ENCODE results near the gene FAS.

- TF ChIP-seq, protein P1, sequence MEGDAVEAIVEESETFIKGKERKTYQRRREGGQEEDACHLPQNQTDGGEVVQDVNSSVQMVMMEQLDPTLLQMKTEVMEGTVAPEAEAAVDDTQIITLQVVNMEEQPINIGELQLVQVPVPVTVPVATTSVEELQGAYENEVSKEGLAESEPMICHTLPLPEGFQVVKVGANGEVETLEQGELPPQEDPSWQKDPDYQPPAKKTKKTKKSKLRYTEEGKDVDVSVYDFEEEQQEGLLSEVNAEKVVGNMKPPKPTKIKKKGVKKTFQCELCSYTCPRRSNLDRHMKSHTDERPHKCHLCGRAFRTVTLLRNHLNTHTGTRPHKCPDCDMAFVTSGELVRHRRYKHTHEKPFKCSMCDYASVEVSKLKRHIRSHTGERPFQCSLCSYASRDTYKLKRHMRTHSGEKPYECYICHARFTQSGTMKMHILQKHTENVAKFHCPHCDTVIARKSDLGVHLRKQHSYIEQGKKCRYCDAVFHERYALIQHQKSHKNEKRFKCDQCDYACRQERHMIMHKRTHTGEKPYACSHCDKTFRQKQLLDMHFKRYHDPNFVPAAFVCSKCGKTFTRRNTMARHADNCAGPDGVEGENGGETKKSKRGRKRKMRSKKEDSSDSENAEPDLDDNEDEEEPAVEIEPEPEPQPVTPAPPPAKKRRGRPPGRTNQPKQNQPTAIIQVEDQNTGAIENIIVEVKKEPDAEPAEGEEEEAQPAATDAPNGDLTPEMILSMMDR (conservative IDR thresholded peaks at IDR 0.05) = no peak
- no peak for TF ChIP-seq EZH2 (IDR thresholded peaks at IDR 0.05; ENCODE audit: low read depth)
Measured at GRCh38 chr10:88975377-88975720, 15.2 kb upstream of the FAS start.
